Cardiac septum (tissue), 1 donor: ENCODE measurements around the gene TEX261. TPM values are rescaled to one million over a fixed set of nuclear protein-coding genes. Genes with fewer than 3 reads are reported as not detected.
A peak's percentile ranks its signal among the peaks of the same experiment; 100 is the strongest.

Source experiments
- DNase-seq: peaks from one replicate; pipeline ENCODE4 v3.0.0-alpha.2; 2020; ENCODE audit warnings: low spot score
- intact Hi-C: fragments of 100-400 bp; cut with DNase I; formaldehyde crosslinking; loops from one replicate; pipeline ENCODE4 v1.14.0; 2022
- total RNA-seq: library from RNA; stranded (reverse); fragmentation: NEBNext Ultra II Directional; extraction: Animal tissue kit (Norgen Biotek cat#: 25700); gene quantifications from one replicate; pipeline ENCODE4 v1.2.1, GENCODE V29; 2021
- donor health status: DM: no; HTN: no; CAD: no.

The TEX261 gene
- total RNA-seq, 1 donor from 2014 or later = 46.1 TPM

DNA sequence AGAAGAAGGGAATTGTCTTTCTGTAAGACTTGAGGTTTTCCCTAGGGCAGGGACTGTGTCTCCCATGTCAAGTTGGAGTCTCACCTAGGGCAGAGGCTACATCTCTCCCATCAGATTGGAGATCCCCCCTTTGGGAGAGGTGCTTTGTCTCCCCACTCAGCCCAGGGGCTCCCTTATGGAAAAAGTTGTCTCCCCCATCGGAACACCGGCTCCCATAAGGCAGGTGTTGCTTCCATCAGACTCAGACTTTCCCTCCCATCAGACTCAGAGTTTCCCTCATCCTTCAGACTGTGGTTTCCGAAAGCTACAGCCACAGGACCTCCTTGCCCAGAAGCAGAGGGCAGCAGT lies 10.5 kb downstream of the TEX261 start:
- intact Hi-C loops = no loop called here

GRCh38 chr2:70983506-70984227 lies 11.0 kb downstream of the TEX261 start:
- DNase-seq = no peak
- intact Hi-C loops = no loop called here

More for the DNA sequence above, 10.5 kb downstream of the TEX261 start:
- peak; percentile 35 for DNase-seq

DNA sequence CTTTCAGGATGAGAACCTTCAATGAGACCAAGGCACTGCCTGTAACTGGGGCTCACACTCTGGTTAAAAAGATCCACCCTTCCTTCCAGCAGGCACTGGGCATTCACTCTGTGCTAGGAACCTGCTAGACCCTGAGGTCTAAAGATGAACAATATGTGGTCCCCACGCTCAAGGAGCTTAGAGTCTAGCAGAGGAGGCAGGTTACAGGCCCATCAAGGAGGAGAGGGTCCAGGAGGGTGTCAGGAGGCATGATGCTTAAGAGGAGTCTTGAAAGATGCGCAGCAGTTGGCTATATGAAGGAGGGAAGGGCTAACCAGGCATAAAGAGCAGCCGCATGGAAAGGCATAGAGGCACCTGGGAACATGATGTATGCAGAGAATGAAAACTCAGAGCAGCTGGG lies 11.7 kb downstream of the TEX261 start:
- DNase-seq = no peak
- intact Hi-C loops = no loop called here

DNA sequence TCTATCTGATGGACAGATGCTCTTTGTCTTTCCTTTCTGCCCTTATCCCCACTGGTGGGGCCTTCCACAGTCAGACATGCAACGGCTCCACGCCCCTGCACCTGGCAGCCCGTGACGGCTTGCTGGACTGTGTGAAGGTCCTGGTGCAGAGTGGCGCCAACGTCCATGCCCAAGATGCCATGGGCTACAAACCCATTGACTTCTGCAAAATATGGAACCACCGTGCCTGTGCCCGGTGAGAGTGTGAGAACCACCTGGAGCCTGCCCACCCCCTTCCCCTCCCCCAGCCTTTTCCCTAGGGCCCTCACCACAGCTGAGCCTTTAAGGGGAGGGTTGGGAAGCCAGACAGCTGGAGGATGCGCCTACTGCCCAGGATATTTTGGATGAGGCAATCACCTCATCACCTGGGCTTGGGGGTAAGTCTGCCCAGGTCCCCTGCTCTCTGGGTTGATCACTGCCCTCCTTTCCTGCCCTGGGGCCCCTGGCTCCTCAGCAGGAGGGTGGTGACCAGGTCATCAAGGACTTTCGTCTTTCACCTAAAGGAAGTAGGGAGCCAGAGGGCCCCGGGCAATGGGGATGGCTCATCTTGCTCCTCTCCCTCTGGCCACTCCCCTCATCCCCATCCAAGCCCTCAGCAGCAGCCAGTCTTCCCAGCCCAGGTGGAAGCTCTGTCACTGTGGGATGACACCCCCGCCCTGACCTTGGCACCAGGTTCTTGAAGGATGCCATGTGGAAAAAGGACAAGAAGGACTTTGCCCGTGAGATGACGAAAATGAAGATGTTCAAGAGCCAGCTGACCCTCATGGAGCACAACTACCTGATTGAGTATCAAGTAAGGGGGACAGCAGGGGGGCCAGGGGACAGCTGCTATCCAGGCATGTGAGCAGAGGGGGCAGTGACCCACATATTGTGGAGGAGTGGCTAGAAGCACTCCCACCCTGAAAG lies 12.5 kb downstream of the TEX261 start:
- intact Hi-C loops = no loop called here
- peak; percentile 68 for DNase-seq

- DNase-seq = peak; percentile 12
- intact Hi-C loops = no loop called here
These were observed 13.3 kb downstream of the TEX261 start for GRCh38 chr2:70981421-70981820.

- intact Hi-C loops = no loop called here
- DNase-seq = peak; percentile 43
These were observed 15.0 kb downstream of the TEX261 start for GRCh38 chr2:70979626-70980025.

- intact Hi-C loops = no loop called here
- no peak for DNase-seq
These were observed 15.5 kb downstream of the TEX261 start for GRCh38 chr2:70979180-70979488.

GRCh38 chr2:70978341-70979179 lies 16.1 kb downstream of the TEX261 start, which contains the start of gene ANKRD53:
TSS of gene ANKRD53 (plus strand) at chr2:70978630. CDS start at chr2:70978646, 16 bp downstream.
- DNase-seq = peak; percentile 78
- intact Hi-C loops = no loop called here

- intact Hi-C loops = no loop called here
- peak; percentile 63 for DNase-seq
These were observed 17.0 kb downstream of the TEX261 start for GRCh38 chr2:70977605-70978205.

- DNase-seq = peak; percentile 39
- intact Hi-C loops = no loop called here
These were observed 19.4 kb downstream of the TEX261 start for GRCh38 chr2:70975237-70975636.

DNA sequence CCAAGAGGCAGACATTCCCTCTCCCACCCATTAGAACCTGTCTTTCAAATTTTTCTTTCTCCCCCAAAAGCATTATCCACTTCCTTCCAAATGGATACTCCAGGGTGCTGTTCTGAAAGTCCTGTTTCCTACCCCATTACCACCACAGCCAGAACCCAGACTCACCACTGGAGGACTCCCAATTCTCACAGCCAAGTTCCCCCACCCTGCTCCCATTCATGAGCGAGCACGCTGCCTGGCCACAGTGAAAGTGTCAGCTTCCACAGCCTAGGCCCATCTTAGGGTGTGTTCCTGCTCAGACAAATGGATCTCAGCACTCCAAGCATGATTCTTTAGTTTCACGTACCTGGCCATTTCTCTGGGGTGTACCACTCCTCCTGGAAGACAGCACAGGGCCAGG lies 20.1 kb downstream of the TEX261 start:
- DNase-seq = peak; percentile 4
- intact Hi-C loops = no loop called here

DNA sequence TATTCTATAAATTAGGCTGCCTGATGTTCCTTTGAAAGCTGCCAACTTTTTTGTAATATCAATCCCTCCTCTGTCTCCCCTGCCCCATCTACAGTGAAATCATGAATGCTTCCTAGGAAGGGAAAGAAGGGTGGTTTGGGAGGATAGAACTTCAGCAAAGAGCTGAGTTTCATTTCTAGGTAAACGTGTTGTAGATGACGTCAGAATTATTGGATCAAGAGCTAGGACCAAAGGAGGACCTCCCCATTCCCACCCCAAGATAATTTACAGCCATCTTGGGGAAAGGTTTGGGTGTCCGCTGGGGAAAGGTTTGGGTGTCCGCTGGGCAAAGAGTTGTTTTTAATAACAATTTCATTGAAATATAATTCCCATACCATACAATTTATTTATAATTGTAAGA lies 27.5 kb downstream of the TEX261 start:
- DNase-seq = peak; percentile 1
- intact Hi-C loops = no loop called here

DNA sequence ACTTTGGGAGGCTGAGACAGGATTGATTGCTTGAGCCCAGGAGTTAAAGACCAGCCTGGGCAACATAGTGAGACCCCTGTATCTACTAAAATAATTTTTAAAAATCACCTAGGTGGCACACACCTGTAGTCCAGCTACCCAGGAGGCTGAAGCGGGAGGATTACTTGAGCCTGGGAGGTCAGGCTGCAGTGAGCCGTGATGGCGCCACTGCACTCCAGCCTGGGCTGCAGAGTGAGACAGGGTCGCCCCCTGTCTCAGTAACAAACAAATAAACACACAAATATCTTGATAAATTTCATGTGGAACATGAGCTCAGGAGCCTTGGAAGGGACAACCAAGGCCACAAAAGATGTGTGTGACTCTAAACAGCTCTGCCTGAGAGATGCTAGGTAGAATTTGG lies 28.0 kb downstream of the TEX261 start:
- intact Hi-C loops = no loop called here
- DNase-seq = peak; percentile 43

DNA sequence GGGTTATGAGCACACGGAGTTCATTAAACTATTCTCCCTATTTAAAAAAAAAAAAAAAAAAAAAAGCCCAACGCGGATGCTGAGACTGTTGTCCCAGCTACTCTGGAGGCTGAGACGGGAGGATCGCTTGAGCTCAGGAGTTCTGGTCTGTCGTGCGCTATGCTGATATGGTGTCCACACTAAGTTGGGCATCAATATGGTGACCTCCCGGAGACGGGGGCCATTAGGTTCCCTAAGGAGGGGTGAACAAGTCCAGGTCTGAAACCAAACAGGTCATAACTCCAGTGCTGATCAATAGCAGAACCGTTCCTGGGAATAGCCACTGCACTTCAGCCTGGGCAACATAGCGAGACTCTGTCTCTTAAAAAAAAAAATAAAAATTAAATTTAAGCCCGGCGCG lies 29.2 kb downstream of the TEX261 start:
- intact Hi-C loops = no loop called here
- peak; percentile 27 for DNase-seq

DNA sequence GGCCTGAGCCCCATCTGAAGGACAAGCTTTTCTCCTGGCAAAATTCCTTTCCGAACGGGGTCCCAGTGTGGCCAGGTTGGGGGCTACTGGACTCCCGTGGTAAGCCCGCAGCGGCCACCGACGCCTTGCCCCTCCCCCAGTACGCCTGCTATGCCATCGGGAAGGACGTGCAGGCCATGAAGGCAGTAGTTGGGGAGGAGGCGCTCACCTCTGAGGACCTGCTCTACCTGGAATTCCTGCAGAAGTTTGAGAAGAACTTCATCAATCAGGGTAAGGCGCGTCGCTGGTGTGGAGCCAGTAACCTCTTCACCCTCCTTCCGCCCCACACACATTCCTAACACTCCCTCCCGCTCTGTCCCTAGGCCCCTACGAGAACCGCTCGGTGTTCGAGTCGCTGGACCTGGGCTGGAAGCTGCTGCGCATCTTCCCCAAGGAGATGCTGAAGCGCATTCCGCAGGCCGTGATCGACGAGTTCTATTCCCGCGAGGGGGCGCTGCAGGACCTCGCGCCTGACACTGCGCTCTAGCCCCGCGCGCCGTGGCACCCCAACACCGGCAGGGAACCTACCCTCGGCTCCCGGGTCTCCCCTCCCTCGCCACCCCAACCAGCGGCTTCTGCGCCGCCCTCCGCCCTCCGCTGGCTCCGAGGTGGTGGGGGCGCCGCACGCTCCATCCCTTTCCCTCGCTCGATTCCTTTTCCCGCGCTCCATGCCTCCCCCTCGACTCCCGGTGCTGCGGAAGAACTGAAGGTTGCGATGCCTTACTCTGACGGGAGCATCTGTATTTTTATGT lies 29.9 kb downstream of the TEX261 start:
- intact Hi-C loops = no loop called here
- DNase-seq = peak; percentile 83

GRCh38 chr2:70964133-70964532 lies 30.5 kb downstream of the TEX261 start:
- no peak for DNase-seq
- intact Hi-C loops = no loop called here

GRCh38 chr2:70962885-70963878 lies 31.5 kb downstream of the TEX261 start:
- intact Hi-C loops = no loop called here
- DNase-seq = peak; percentile 67
